GM19328 (cell line): ENCODE measurements around the gene LILRB5.
"Not testable (repeated sequence)": the region's sequence is repeated elsewhere in the genome, so short reads cannot be mapped to it uniquely, and the experiment has no call there.

ENCODE experiments used
- ATAC-seq: cut with Tn5 transposase; IDR thresholded peaks from one replicate; pipeline ENCODE4 v1.9.1; 2021; ENCODE audit warnings: mild to moderate bottlenecking, moderate library complexity; ENCODE audit not compliant: unreplicated experiment

Gene LILRB5

DNA sequence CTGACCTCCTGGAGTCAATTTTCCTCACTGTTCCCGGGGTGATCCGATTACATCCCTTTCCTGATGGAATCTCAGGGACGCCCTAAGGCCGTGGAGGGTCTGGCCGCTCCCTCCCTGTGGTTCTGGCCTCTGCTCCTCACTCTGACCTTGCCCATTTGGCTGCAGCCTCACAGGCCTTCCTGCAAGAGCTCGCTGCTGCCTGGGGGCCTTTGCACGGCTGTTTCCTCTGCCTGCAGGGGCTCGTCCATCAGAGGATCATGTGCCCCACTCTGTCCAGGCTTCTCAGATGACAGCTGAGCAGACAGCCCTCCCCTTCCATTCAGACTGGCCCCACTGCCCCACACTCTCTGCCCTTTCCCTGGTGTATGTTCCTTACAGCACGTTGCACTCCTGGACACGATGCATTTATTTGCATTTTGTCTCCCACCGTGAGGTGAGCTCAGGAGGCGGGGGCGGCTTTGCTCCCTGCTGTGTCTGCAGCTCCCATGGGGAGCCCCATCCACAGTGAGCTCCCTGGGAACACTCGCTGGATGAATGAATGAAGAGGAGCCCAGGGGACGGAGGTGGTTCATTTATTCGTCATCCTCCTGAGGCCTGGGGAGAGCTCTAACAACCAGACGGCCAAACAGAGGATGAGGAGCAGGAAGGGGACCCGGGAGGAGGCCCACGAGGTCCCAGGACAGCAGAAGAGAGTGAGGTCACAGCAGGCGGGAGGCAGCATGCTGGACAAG lies 39.4 kb downstream of the LILRB5 start:
- not testable (repeated sequence) for ATAC-seq

DNA sequence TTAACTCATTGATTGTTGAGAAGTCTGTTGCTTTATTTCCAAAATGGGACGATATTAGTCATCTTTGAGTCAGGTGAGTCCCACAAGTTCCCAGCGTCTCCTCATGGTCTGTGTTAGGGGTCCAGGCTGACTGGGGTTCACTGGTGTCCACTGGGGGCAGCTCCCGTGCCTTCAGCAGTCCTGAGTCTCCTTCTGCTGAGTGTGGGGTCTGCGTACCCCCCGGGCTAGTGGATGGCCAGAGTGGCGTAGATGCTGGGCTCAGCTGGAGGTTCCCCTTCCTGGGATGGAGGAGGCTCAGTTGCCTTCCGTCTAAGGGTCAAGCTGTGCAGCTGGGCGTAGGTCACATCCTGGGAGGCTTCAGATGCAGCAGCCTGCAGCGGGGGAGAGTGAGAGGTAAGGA lies 40.2 kb downstream of the LILRB5 start:
- no peak for ATAC-seq

DNA sequence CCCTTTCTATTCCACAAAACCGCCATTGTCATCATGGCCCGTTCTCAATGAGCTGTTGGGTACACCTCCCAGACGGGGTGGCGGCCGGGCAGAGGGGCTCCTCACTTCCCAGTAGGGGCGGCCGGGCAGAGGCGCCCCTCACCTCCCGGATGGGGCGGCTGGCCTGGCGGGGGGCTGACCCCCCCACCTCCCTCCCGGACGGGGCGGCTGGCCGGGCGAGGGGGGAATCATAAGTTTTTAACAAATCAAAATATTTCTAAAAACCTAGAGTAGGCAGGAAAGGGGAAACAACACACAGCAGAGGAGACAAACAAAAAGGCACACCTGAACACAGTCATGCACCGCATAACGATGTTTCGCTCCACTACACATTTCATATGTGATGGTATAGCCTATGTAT lies 42.3 kb downstream of the LILRB5 start:
- not testable (repeated sequence) for ATAC-seq

DNA sequence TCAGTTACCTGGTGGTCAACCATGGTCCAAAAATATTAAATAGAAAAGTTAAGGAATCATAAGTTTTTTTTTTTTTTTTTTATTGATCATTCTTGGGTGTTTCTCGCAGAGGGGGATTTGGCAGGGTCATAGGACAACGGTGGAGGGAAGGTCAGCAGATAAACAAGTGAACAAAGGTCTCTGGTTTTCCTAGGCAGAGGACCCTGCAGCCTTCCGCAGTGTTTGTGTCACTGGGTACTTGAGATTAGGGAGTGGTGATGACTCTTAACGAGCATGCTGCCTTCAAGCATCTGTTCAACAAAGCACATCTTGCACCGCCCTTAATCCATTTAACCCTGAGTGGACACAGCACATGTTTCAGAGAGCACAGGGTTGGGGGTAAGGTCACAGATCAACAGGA lies 42.9 kb downstream of the LILRB5 start:
- not testable (repeated sequence) for ATAC-seq

DNA sequence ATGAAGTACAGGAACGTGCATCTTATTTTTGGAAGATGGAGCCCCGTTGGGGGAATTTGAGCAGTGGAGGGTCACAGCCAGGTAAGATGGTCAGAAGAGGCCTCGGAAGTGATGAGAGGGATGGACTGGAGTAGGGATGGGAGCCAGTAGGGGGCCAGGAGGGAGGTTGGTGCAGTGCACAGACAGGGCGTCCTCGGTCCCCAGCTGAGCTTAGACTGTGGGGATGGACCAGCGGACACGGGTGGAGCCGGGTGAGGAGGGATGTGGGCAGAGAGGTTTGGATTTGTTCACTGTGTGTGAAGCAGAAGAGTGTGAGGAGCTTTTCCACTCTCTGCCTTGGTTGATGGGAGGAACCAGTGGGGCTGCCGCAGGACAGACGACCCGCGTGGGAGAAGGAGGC lies 45.8 kb downstream of the LILRB5 start:
- no peak for ATAC-seq

DNA sequence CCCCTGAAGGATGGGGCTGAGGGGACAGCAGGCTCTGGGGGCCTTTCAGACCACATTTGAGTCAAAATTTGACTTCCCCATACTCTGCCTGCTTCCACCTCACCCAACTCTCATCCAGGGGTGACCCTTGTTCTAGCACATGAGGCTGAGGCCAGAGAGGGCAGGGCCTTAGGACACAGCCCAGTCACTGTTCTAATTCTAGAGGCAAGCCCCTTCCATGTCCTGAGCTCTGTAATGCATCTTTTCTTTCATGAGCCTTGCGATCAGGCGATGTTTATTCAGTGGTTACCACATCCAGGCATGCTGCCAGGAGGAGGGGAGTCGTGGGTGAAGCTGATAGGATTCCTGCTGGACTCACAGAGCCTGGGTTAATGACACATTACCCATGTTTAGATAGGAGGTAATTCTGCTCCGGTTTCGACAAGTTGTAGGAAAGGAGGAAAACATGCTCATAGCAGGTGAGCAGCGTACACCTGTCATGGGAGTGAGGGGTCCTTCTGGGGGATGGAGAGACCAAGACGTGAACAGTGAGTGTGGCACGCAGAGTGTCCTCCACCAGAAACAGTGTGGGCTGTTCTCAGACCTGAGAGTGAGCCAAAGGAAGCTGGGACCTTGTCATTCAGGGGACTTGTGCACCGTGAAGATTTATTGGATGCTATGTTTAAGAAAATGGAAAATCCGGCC lies 47.1 kb downstream of the LILRB5 start:
- ATAC-seq, result no peak

DNA sequence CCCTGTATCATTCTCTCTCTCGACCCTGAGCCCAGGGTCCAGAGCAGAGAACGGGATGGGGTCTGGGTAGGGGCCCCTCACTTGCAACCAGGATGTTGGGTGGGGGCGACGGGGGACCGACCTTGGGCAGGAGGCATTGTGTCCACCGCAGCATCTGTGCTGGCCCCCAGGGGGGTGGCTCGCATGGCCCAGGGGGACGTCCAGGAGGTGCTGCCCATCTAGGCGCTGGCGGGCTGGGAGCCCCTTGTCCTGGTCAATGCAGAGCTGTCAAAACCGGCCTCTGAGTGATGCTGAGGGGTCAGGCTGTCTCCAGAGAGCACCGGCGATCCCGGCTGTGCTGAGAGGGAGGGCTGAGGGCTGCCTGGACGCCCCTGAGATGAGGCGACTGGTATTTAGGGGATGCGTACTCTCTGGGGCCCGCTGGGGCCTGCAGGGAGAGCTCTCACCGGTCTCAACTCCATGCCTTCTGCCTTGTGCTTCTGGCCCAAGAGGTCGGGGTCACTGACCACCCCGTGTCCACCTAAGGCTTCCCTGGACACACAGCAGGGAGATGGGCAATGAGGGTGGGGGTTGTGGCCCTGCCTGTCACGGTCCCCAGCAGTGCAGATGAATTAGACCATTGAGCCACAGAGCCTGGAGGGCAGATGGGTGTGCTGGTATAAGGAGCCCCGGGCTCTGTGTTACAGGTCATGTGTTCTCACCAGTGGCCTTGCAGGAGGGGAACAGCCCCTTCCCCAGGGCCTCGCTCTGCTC lies 47.8 kb downstream of the LILRB5 start:
- no peak for ATAC-seq

DNA sequence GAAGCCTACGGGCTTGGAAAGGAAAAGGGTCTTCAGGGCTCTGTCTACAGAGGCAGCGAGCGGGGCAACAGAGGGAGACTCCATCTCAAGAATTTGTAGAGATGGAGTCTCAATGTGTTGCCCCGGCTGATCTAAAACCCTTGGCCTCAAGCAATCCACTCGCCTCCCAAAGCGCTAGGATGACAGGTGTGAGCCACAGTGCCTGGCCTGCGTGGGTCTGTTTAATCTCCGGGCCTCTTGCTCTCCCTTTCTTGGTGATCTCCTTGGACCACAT lies 48.4 kb downstream of the LILRB5 start:
- ATAC-seq, result no peak

DNA sequence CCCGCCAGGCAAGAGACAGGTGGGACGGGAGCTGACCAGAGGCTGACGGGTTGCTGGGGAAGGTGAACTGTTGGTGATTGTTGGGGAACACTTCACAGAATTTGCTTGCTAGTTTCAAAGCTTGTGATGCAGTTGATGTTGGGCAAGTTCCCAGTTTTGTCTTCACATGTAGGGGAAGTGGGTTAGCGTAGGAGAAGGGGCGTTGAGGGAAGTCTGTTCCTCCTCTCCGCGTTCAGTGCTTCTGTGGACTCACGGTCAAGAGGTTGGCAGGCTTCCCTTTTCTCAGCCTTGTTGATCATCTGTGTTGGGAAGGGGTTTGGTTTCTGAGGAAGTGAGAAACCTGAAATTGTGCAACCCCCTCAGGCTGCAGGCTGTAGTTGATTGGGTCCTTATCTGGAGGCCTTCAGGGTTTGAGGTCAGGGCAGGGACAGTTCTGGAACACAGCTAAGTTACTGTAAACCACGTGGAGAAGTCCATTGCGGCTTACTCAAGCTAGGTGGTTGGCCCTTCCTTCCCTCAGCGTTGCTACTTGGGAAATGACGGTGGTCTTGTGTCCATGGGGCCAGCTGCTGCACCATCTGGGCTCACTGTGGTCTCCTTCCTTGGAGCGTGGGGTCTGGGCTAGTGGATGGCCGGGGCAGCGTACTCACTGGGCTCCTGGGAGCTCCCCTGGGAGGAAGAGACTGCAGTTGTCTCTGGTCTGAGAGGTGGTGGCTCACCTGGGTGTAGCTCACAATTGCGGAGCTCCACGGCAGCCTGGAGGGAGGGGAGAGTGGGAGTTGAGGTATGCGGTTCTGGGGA lies 48.9 kb downstream of the LILRB5 start:
- no peak for ATAC-seq

DNA sequence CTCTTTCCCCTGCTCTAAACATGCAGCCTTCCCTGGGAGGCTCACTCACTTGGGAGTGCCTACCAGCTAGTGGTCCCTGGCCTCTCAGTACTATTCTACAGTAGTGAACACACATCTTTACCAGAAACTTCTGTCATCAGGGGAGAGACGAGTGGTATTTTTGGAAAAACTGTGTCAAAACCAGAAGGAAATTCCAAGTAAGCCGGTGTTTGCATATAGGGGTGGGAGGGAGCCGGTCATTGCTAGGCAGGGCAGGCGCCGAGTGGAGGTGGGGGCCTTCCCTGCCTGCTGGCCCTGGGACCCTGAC lies 49.4 kb downstream of the LILRB5 start:
- no peak for ATAC-seq

DNA sequence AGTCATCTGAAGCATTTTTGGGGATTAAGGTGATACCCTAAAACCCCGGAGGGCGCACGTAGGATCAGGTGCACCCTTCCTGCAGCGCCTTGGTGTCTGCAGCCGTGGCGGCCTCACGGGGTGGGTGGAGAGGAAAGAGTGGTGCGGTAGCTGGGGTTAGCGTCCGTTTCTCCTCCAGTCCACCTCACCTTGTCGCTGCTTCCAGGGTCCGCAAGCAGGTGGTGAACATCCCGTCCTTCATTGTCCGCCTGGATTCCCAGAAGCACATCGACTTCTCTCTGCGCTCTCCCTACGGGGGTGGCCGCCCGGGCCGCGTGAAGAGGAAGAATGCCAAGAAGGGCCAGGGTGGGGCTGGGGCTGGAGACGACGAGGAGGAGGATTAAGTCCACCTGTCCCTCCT lies 49.9 kb downstream of the LILRB5 start:
- ATAC-seq, result not testable (repeated sequence)

DNA sequence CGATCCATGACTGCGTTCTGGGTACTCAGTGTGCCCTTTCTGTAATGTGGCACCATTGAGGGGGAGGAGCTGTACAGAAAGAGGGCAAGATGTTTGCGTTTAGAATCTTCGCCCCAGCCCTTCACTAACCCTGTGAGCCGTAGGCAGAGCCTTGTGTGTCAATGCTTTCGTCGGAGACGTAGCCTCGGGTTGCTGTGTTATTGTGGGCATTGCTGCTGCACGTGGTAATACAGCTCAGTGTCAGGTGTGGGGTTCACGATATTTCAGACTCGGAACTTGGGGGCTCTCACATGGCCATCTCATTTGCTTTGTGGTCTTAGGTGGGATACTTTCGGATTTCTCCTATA lies 50.3 kb downstream of the LILRB5 start:
- no peak for ATAC-seq

DNA sequence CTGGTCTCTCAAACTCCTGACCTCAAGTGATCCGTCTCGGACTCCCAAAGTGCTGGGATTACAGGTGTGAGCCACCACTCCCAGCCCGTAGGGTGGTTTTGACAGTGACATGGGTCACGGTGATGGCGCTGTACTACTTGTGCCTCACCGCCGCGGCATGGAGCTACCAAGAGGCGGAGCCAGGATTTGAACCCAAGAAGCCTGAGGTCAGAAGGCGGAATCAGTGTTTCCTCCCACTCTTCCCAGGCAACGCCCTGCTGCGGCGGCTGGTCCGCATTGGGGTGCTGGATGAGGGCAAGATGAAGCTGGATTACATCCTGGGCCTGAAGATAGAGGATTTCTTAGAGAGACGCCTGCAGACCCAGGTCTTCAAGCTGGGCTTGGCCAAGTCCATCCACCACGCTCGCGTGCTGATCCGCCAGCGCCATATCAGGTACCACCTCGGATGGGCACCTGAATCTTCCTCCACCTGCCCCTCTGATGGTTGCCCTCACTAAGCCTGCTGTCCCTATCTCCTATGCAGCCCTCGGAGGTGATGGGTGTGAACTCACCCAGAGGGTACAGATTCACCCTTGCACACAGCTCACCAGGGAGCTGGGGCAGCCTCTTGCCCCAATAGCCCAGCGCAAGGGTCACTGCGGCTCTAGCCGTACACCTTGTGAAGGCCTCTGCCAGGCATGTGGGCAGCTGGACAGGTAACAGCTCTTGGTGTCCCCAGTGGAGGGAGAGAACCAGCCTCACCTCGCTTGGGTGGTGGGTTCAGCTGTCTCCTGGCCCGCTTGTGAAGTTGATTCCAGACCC lies 50.8 kb downstream of the LILRB5 start:
- no peak for ATAC-seq

DNA sequence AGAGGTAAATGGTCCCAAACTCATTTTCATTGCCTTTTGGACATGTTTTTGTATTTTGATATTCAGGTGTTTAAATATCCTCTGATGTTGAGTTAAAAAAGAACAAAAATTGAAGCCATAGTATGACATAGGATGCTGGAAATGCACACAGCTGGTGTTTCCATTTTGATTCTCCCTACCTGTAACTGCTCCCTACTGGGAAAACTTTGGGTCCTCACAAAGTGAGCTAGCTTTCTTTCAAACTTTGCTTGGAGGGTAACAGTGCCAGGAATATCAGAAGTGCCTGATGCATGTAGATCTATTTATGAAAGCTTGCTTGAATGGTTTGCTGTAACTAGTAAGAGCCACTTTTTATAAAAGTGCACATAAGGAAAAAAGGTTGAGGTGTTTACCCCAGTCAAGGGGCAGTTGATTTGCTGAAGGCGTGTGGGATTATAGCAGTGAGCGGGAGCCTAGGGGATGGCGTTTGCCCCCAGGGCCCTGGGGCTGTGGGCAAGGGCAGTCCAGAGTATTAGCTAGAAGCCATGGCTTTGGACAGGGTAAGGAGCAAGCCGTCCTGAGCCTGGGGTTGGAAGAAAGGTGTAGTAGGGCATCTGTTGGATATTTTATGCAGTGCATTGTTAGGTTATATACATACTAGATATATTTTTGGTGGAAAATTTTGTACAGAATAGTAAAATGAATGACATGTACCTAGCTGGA lies 52.2 kb downstream of the LILRB5 start:
- no peak for ATAC-seq

DNA sequence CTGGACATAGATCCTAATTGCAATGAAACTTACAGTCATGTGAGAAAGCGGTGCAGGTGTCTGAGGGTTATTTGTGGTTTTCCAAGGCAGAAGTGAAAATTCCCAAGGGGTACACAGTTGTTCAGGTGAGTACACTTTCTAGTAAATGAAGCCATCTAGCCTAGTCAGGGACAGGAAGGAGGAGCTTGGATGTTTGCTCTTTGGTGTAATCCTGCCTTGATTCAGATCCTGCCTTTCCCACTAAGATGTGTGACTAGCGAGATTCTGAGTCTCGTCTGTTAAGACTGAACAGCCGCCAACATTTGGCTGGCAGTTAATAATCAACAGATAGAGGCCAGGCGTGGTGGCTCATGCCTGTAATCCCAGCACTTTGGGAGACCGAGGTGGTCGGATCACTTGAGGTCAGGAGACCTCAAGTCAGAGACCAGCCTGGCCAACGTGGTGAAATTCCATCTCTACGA lies 53.9 kb downstream of the LILRB5 start:
- ATAC-seq, result no peak

DNA sequence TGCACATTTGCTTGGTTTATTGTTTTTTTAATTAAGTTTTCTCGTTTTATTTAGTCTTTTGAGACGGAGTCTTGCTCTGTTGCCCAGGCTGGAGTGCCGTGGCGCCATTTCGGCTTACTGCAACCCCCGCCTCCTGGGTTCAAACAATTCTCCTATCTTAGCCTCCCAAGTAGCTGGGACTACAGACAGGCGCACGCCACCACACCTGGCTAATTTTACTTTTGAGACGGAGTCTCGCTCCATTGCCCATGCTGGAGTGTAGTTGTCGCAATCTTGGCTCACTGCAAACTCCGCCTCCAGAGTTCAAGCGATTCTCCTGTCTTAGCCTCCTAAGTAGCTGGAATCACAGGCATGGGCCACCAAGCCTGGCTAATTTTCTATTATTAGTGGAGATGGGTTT lies 55.1 kb downstream of the LILRB5 start:
- ATAC-seq, result no peak

DNA sequence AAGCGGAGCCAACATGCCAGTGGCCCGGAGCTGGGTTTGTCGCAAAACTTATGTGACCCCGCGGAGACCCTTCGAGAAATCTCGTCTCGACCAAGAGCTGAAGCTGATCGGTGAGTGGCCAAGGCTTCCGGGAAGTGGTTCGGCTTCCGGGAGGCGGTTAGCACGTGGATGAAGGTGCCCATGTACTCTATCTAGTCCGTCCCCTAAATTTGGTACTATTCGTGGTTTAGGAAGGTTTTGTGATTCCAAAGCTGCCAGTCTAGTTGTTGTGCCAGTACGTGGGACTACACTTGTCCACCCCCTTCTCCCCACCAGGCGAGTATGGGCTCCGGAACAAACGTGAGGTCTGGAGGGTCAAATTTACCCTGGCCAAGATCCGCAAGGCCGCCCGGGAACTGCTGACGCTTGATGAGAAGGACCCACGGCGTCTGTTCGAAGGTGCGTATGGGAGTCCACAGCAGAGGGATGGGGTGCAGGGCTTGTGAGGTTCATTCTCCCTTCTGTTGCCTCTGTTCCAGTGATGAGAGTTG lies 55.8 kb downstream of the LILRB5 start:
- no peak for ATAC-seq
